H1 (cell line): ENCODE measurements around the gene HMCN2. TPM values are rescaled to one million over a fixed set of nuclear protein-coding genes. Genes with fewer than 3 reads are reported as not detected.

Experiments used
- CBX5 ChIP-seq: fragments of 300-800, 300-1000 bp; sonication (generic); IDR thresholded peaks from 2 replicates; pipeline ENCODE4 v1.7.1; 2016; ENCODE audit warnings: antibody characterized with exemption, low read length, low read depth
- CEBPB ChIP-seq: IDR thresholded peaks from 2 replicates; pipeline ENCODE4 v1.6.1; 2012; ENCODE audit warnings: low read depth, low read length
- CHD1 ChIP-seq: IDR thresholded peaks from 2 replicates; pipeline ENCODE4 v1.6.1; 2012; ENCODE audit warnings: low read depth, low read length, improper control_type of control experiment
- CREB1 ChIP-seq: IDR thresholded peaks from 2 replicates; pipeline ENCODE4 v1.6.1; 2012; ENCODE audit warnings: inconsistent platforms
- EP300 ChIP-seq, 2 experiments: IDR thresholded peaks; 1 replicate in 1 of 2; 2 replicates in 1 of 2; pipeline ENCODE4 v1.6.1; 2011 to 2012; ENCODE audit warnings: low read depth in 2 of 2, low read length in 2 of 2, mild to moderate bottlenecking in 2 of 2, borderline replicate concordance in 1 of 2, inconsistent platforms in 1 of 2, moderate library complexity in 1 of 2
- GTF2F1 ChIP-seq: IDR thresholded peaks from 2 replicates; pipeline ENCODE4 v1.6.1; 2012; ENCODE audit warnings: low read depth, low read length, improper control_type of control experiment, borderline replicate concordance
- HDAC2 ChIP-seq, 2 experiments: fragments of 300-600 bp in 1 of 2; sonication (generic) in 1 of 2; IDR thresholded peaks; 2 replicates each; pipeline ENCODE4 v1.6.1; 2011 to 2012; ENCODE audit warnings: low read depth in 2 of 2, low read length in 2 of 2, mild to moderate bottlenecking in 2 of 2, moderate library complexity in 2 of 2, borderline replicate concordance in 1 of 2, inconsistent platforms in 1 of 2
- HDAC6 ChIP-seq: IDR thresholded peaks from one replicate; pipeline ENCODE4 v1.7.1; 2012; ENCODE audit warnings: low read depth, mild to moderate bottlenecking, inconsistent platforms, low read length, moderate library complexity
- KDM5A ChIP-seq: fragments of 200-600 bp; IDR thresholded peaks from 2 replicates; pipeline ENCODE4 v1.7.1; 2012; ENCODE audit warnings: mild to moderate bottlenecking, low read length, inconsistent platforms, mixed read lengths
- POU5F1 ChIP-seq: IDR thresholded peaks from 2 replicates; pipeline ENCODE4 v1.6.1; 2011; ENCODE audit warnings: low read depth, mild to moderate bottlenecking, low read length, moderate library complexity
- SRF ChIP-seq: IDR thresholded peaks from 2 replicates; pipeline ENCODE4 v1.6.1; 2011; ENCODE audit warnings: mild to moderate bottlenecking, low read depth, low read length, moderate library complexity
- TAF1 ChIP-seq: IDR thresholded peaks from 2 replicates; pipeline ENCODE4 v1.6.1; 2011; ENCODE audit warnings: mild to moderate bottlenecking, low read depth, low read length
- TCF12 ChIP-seq: IDR thresholded peaks from 2 replicates; pipeline ENCODE4 v1.6.1; 2011; ENCODE audit warnings: low read depth, mild to moderate bottlenecking, low read length
- ZNF274 ChIP-seq: IDR thresholded peaks from 2 replicates; pipeline ENCODE4 v1.7.0; 2012; ENCODE audit warnings: low read length, borderline replicate concordance; ENCODE audit errors: extremely low read depth
- polyA plus RNA-seq, 7 experiments: library from polyadenylated mRNA; depleted of rRNA in 3 of 7; stranded (reverse) in 5 of 7; unstranded in 2 of 7; fragments of >200 nt in 5 of 7; fragments of 200-250 nt in 2 of 7; gene quantifications; 1 replicate in 5 of 7; 2 replicates in 1 of 7; 4 replicates in 1 of 7; pipeline versions ENCODE4 v1.2.1 to v1.2.3, GENCODE V29; 2011 to 2013; ENCODE audit warnings: missing spikeins in 2 of 7, mixed read lengths in 2 of 7
- total RNA-seq: library from RNA; stranded (reverse); fragmentation: NEBNext Ultra II Directional; extraction: Animal tissue kit (Norgen Biotek cat#: 25700); gene quantifications from 2 replicates; pipeline ENCODE4 v1.2.1, GENCODE V29; 2021
- TF ChIP-seq, protein P1 (sequence below): IDR thresholded peaks from 2 replicates; pipeline ENCODE4 v1.6.1; 2012; ENCODE audit warnings: inconsistent platforms

HMCN2 gene
- total and polyA plus RNA-seq, 2 of the 8 experiments (the other 6 are each of a cell fraction or from before 2014, with no cell fraction given): 5.0 to 9.1 TPM

DNA sequence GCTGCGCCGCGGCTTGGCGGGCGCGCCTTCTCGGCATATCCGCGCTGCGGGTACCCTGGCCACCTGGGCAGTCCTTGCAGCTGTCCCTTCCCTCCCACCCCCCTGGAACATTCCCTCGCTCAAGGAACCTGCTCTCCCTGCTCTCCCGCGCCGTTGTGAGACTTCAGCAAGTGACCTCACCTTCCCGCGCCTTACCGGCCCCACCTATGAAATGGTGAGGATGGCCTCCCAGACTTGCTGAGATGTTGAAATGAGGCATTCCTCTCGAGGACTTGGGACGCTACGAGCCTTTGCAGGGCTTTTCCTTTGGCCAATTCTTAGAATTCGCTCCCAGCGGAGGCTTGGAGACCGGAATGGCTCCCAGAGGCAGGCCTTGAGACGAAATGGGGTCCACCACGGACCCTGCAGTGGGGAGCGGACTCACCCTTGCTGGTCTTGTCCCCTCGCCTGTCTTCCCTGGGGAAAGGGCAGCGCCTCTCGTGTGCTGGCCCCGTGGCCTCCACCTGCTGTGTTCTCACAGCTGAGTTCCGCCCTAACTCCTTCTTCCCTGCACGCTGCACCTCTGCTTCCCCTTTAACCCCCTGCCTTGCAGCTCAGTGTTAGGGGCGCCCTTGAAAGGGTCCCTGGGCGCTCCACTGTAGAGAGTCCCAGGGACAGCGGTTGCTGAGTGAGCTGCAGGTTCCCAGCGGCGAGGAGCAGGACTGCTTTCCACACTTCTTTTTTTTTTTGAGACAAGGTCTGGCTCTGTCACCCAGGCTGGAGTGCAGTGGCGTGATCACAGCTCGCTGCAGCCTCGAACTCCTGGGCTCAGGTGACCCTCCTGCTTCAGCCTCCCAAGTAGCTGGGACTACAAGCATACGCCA is 907 bp downstream of the HMCN2 start (continued):
- no peak for TF ChIP-seq ZNF274
- no peak for TF ChIP-seq EP300 (IDR thresholded peaks at IDR 0.05; ENCODE audit: borderline replicate concordance in 1 of 2, low read depth in 2 of 2, low read length in 2 of 2)
- no peak for TF ChIP-seq SRF
- TF ChIP-seq GTF2F1: no peak
- no peak for TF ChIP-seq CBX5
- no peak for TF ChIP-seq POU5F1
- no peak for TF ChIP-seq KDM5A
- TF ChIP-seq CEBPB: no peak
- TF ChIP-seq CREB1: peak; percentile 82
- TF ChIP-seq TAF1: no peak
- TF ChIP-seq, protein P1, sequence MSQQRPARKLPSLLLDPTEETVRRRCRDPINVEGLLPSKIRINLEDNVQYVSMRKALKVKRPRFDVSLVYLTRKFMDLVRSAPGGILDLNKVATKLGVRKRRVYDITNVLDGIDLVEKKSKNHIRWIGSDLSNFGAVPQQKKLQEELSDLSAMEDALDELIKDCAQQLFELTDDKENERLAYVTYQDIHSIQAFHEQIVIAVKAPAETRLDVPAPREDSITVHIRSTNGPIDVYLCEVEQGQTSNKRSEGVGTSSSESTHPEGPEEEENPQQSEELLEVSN: peak; percentile 68
- 0 out of 2 replicates have a peak, but pooled peaks have one; percentile 27 for TF ChIP-seq TCF12
- TF ChIP-seq HDAC2 (IDR thresholded peaks at IDR 0.05; ENCODE audit: borderline replicate concordance in 1 of 2, low read depth in 2 of 2, low read length in 2 of 2): no peak
- no peak for TF ChIP-seq HDAC6
- TF ChIP-seq CHD1: no peak
- TF ChIP-seq, all 59 proteins: peak for 4
